ENCODE results near the gene SLC35F4. TPM values are rescaled to one million over a fixed set of nuclear protein-coding genes. Genes with fewer than 3 reads are reported as not detected.

Gene SLC35F4
- polyA plus RNA-seq, 1 donor = 0.37 TPM

GRCh38 chr14:57848786-57849185 lies 17.1 kb downstream of the SLC35F4 start:
- no peak for DNase-seq (ENCODE audit: low read depth)

- DNase-seq (ENCODE audit: low read depth) = no peak
Observed at GRCh38 chr14:57848353-57848752, 17.5 kb downstream of the SLC35F4 start.

DNA sequence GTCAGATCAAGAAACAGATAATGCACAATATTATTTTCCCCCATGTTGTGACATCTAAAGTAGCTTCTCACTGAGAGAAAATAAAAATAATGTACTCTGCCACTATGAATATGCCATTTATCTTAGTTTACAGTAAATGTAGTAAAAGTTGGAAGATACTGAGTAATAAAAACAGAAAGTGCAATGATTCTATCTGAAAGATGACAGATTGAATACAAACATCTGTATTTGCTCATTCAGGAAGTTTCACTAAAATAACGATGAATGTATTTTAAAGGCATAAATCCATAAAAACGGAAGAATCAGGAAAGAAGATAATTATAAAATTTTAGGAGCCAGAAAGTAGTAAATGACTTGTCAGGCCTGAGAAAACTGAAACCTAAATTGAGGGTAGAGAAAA lies 18.2 kb downstream of the SLC35F4 start:
- no peak for DNase-seq (ENCODE audit: low read depth)

DNA sequence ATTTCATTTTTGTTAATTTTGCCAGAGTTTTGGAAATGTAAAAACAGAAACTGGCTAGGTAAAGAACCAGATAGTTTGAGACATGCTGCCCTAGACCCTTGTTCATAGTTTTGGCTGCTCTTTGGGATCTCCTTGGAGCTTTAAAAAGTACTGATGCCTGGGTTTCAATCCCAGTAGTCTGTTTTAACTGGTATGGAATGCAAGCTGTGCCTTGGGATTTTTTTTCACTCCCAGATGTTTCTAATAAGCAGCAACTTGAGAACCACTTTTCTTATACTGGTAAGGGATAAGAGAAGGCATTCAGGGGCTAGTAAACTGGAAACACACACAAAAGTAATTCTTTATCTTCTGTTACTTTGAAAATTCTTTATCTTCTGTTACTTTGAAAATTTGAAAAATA lies 18.8 kb downstream of the SLC35F4 start:
- DNase-seq (ENCODE audit: low read depth) = no peak

DNA sequence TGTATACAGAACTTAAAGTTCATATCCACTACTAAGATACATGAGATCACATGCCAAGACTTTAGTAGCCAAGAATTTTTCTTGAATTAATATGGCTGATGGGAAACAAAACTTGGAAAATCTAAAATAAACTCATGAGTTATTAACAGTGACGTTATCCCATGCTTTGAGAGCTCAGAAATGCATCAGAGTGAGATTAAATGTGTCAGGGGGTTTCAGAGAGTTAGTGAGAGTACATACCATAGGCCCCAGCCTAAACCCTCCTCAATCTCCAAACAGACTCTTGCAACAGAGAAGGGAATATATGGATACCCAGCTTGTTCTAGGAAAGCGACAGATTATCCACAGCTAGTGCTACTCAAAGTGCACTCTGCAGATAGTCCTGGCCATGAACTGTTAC lies 19.3 kb downstream of the SLC35F4 start:
- DNase-seq (ENCODE audit: low read depth) = peak; percentile 80

GRCh38 chr14:57845802-57846531 lies 19.9 kb downstream of the SLC35F4 start:
- DNase-seq (ENCODE audit: low read depth) = peak; percentile 89

DNA sequence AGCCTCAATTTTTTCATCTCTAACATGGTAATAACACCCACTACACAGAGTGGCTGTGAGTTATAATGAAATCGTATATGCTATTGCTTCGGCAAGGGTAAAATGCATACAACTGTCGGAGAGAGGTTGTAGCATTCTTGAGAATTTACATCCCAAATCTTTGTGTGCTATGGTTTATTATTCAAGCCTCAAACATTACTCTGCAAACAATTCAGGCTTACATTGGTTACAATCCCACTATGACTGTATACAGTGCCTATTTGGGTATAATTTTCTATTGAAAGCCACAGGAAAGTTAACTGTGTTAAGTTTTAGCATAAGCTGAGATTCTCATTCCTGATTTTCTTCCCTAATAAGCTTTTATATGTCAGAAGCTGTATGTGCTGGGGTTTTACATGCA lies 20.6 kb downstream of the SLC35F4 start:
- DNase-seq (ENCODE audit: low read depth) = no peak

- no peak for DNase-seq (ENCODE audit: low read depth)
Observed at GRCh38 chr14:57837267-57837666, 28.6 kb downstream of the SLC35F4 start.

- DNase-seq (ENCODE audit: low read depth) = no peak
Observed at GRCh38 chr14:57835766-57836165, 30.1 kb downstream of the SLC35F4 start.

DNA sequence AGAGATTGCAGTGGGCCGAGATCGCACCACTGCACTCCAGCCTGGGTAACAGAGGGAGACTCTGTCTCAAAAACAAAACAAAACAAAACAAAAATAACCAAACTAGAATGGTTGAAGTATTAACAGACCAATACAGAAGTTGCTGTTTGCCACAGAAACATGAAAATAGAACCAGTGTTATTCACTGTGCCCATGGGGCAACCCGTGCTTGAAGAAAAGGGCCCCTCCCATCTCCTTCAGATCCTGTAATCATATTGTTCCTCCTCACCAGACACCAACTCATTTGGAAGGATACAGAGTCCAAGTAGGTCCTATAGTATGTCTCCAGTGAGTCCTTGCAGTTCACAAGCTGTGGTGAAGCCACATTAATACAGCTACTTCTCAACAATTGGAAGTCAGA lies 30.9 kb downstream of the SLC35F4 start:
- DNase-seq (ENCODE audit: low read depth) = no peak

GRCh38 chr14:57834001-57834598 lies 31.8 kb downstream of the SLC35F4 start:
- DNase-seq (ENCODE audit: low read depth) = no peak

GRCh38 chr14:57833323-57833722 lies 32.6 kb downstream of the SLC35F4 start:
- no peak for DNase-seq (ENCODE audit: low read depth)

- no peak for DNase-seq (ENCODE audit: low read depth)
Observed at GRCh38 chr14:57831981-57832380, 33.9 kb downstream of the SLC35F4 start.

DNA sequence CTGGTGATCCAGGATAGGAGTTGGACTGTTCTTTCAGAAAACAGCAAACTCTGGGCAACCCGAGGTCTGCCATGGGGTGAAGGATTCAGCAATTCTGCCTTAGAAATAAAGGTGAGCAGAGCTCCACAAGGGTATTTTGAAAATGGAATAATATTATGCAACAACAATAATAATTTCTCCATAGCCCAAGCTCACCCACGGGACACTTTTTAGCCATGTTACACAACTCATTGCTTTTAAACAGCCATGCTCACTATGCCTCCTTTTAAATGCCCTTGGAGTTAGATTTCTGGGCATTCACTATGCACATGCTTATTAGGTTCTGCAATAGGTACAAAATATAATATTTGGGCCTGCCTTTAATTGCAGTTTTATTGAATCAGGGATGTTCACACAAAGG lies 37.2 kb downstream of the SLC35F4 start:
- DNase-seq (ENCODE audit: low read depth) = no peak

DNA sequence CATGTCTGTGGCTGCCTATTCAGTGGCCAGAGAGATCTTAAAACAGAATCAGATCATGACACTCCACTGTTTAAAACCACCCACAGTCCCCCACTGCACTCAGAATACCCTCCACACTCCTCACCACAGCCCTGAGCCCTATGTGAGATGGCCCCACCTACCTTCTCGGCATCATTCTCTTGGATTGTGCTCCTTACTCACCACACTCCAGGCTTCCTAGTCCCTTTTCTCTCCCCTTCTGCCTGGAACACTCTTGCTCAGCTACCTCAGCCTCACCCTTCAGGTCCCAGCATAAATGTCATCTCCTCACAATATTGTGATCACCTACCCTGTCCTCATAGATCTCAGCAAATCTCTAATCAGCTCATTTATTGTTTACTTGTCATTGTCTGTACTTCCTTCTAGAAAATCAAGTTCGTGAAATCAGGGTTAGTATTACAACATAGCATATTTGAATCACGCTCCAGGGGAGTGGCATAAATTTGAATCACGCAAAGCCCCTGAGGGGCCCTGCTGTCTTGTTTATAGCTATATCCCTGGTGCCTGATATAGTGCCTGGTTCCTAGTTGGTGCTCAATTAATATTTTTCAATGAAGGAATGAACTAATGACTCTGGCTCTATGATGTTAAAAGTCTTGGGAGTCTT lies 42.8 kb downstream of the SLC35F4 start:
- DNase-seq (ENCODE audit: low read depth) = no peak

DNA sequence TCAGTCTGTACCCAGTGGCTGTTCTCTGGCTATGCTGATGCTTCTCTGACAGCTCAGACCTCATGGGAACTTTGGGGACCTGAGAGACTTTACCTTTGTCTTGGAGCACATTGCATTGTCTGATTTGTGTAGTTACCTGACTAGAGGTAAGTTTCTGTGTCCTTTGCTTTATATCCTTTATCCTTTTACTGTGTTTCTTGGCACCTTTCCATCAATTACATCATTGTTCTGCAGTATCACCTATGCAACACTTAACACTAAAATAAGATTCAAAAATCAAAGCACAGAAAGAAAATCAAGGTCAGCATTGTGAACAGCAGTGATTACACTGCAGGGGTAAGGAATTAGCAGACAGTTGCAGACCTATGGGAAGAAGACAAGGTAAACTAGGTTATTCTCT lies 43.8 kb downstream of the SLC35F4 start:
- no peak for DNase-seq (ENCODE audit: low read depth)

DNA sequence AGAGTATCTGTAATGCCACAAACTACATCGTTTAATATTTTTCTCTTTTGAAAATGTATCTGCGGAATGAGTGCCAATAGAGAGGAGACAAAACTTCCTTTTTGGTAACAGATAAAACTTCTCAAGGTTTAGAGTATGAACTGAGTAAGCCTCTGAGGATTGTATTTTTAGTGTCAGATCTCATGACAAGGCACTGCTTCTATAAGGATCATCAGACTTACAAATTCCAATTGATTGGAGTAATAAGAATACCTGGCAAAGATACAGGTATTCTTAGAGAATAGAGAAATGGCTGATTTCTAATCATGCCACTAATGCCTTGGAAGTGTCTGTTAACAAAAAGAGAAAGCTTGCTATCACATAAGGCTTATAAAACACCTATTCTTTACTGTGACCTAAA lies 45.3 kb downstream of the SLC35F4 start:
- DNase-seq (ENCODE audit: low read depth) = no peak

DNA sequence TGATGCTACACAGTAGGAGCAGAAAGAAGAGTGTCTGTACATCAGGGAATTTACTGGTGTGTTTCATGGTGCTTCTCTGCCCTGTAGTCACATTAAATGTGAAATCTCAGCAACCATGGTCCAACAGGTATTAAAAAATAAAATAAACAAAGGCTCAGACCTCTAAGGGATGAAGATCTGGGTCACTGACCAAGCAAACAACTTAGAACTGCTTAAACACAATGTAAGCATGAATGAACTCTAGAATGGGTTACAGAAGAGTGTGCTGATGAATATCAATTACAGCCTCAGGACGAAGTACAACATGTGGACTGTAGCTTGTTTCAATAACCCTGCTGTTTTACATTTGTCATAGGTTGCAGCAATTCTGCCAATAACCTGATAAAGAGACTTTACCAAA lies 47.4 kb downstream of the SLC35F4 start:
- no peak for DNase-seq (ENCODE audit: low read depth)

DNA sequence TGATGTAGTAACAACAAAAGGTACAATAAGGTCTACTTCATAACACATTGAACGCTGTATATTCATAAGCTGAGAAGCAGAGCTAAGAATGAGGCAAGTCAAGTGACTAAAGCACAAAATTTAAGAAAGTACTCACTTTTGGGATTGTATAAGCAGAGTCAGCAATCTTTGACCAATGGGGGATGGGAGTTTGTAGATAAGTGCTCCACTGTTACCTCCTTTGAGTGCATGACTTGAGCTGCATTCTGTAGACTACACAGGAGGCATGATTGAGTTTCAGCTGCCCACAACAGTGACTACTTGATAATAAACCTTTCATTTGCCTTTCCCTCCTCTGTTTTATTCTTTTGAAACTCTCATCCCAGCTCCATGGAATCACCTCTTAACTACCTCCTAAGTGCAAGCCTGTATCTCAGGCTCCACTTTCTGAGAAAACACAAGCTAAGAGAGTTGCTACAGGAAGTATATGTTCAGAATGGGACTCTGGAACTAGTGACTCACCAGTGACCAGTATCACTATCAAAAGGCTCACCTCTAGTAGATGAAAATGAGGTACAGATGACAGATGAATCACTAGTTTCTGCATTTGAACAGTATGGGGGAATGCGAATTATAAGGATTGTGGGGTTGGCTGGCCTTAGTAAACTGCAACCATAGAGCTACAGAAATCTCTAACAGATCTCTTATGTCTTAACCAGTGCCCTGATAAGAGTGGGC lies 49.2 kb downstream of the SLC35F4 start:
- DNase-seq (ENCODE audit: low read depth) = no peak

- no peak for DNase-seq (ENCODE audit: low read depth)
Observed at GRCh38 chr14:57814726-57815125, 51.2 kb downstream of the SLC35F4 start.

GRCh38 chr14:57812741-57813140 lies 53.2 kb downstream of the SLC35F4 start:
- DNase-seq (ENCODE audit: low read depth) = no peak

- no peak for DNase-seq (ENCODE audit: low read depth)
Observed at GRCh38 chr14:57811998-57812546, 53.8 kb downstream of the SLC35F4 start.

Data from forelimb muscle (tissue), 1 donor.